ENCODE measurements around the gene KPNA1.

DNA sequence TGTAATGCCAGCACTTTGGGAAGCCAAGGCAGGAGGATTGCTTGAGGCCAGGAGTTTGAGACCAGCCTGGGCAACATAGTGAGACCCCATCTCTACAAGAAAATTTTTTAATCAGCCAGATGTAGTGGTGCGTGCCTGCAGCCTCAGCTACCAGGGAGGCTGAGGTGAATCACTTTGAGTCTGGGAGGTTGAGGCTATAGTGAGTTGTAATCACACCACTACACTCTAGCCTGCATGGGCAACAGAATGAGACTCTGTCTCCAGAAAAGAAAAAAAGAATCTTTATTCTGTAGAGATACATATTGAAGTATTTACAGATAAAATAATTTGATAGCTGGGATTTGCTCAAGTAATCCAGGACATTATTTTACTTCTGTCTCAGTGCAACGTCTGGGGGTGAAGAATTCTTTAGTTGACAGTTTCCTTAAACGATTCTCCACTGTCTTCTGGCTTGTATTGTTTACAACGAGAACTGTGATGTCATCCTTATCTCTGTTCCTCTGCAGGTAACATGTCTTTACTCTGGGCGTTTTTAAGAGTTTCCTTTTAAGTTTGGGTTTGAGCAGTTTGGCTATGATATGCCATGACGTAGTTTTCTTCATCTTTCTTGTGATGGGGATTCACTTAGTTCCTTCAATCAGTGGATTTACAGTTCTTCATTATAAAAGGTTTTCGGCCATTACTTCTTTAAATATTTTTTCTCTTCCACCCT is 26.3 kb downstream of the KPNA1 start:
- TF ChIP-seq, protein P1, sequence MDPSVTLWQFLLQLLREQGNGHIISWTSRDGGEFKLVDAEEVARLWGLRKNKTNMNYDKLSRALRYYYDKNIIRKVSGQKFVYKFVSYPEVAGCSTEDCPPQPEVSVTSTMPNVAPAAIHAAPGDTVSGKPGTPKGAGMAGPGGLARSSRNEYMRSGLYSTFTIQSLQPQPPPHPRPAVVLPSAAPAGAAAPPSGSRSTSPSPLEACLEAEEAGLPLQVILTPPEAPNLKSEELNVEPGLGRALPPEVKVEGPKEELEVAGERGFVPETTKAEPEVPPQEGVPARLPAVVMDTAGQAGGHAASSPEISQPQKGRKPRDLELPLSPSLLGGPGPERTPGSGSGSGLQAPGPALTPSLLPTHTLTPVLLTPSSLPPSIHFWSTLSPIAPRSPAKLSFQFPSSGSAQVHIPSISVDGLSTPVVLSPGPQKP (IDR thresholded peaks at IDR 0.05; ENCODE audit: low read depth, low read length), result no peak
- TF ChIP-seq, protein P2, sequence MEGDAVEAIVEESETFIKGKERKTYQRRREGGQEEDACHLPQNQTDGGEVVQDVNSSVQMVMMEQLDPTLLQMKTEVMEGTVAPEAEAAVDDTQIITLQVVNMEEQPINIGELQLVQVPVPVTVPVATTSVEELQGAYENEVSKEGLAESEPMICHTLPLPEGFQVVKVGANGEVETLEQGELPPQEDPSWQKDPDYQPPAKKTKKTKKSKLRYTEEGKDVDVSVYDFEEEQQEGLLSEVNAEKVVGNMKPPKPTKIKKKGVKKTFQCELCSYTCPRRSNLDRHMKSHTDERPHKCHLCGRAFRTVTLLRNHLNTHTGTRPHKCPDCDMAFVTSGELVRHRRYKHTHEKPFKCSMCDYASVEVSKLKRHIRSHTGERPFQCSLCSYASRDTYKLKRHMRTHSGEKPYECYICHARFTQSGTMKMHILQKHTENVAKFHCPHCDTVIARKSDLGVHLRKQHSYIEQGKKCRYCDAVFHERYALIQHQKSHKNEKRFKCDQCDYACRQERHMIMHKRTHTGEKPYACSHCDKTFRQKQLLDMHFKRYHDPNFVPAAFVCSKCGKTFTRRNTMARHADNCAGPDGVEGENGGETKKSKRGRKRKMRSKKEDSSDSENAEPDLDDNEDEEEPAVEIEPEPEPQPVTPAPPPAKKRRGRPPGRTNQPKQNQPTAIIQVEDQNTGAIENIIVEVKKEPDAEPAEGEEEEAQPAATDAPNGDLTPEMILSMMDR (IDR thresholded peaks at IDR 0.05), result no peak
- TF ChIP-seq NR3C1 (IDR thresholded peaks at IDR 0.05) (no peak), RNF2 (IDR thresholded peaks at IDR 0.05; ENCODE audit: borderline replicate concordance, low read depth) (no peak), CBX2 (IDR thresholded peaks at IDR 0.05; ENCODE audit: borderline replicate concordance, low read depth) (no peak), POLR2A (IDR thresholded peaks at IDR 0.05; ENCODE audit: low read length) (no peak), MAZ (IDR thresholded peaks at IDR 0.05; ENCODE audit: borderline replicate concordance, low read depth, low read length) (no peak), EP300 (IDR thresholded peaks at IDR 0.05) (no peak), CHD2 (IDR thresholded peaks at IDR 0.05; ENCODE audit: low read length, partially characterized antibody) (no peak)
